ENCODE data around the gene TP53I13. TPM values are rescaled to one million over a fixed set of nuclear protein-coding genes. Genes with fewer than 3 reads are reported as not detected.
A peak's percentile ranks its signal among the peaks of the same experiment; 100 is the strongest.

TP53I13 gene
- total RNA-seq, 1 donor from 2014 or later: 62.7 TPM

GRCh38 chr17:29595107-29595942 is 26.8 kb downstream of the TP53I13 start:
- Histone ChIP-seq H3K27ac (no peak overlapping the region), H3K4me1 (peaks cover 32% of the 10 kb centered on the region), H3K9me3 (no peaks in the 10 kb centered on the region), H3K4me3 (no peak overlapping the region), H3K36me3 (no peaks in the 10 kb centered on the region), H3K27me3 (ENCODE audit: low read depth) (no peaks in the 10 kb centered on the region)
- DNase-seq (no peak), ATAC-seq (no peak)
- intact Hi-C loops (cut with DNase I): no loop called here
- TF ChIP-seq, protein P1, sequence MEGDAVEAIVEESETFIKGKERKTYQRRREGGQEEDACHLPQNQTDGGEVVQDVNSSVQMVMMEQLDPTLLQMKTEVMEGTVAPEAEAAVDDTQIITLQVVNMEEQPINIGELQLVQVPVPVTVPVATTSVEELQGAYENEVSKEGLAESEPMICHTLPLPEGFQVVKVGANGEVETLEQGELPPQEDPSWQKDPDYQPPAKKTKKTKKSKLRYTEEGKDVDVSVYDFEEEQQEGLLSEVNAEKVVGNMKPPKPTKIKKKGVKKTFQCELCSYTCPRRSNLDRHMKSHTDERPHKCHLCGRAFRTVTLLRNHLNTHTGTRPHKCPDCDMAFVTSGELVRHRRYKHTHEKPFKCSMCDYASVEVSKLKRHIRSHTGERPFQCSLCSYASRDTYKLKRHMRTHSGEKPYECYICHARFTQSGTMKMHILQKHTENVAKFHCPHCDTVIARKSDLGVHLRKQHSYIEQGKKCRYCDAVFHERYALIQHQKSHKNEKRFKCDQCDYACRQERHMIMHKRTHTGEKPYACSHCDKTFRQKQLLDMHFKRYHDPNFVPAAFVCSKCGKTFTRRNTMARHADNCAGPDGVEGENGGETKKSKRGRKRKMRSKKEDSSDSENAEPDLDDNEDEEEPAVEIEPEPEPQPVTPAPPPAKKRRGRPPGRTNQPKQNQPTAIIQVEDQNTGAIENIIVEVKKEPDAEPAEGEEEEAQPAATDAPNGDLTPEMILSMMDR (IDR thresholded peaks at IDR 0.05): no peak

- intact Hi-C loops (cut with DNase I): no loop called here
- Histone ChIP-seq H3K9me3 (no peaks in the 10 kb centered on the region), H3K27me3 (ENCODE audit: low read depth) (no peaks in the 10 kb centered on the region), H3K4me3 (no peak overlapping the region), H3K4me1 (peaks cover 24% of the 10 kb centered on the region), H3K36me3 (no peaks in the 10 kb centered on the region), H3K27ac (no peak overlapping the region)
- DNase-seq (peak; percentile 35), ATAC-seq (no peak)
- TF ChIP-seq, protein P1 (IDR thresholded peaks at IDR 0.05): no peak
These were observed 27.7 kb downstream of the TP53I13 start for GRCh38 chr17:29595943-29596774.

DNA sequence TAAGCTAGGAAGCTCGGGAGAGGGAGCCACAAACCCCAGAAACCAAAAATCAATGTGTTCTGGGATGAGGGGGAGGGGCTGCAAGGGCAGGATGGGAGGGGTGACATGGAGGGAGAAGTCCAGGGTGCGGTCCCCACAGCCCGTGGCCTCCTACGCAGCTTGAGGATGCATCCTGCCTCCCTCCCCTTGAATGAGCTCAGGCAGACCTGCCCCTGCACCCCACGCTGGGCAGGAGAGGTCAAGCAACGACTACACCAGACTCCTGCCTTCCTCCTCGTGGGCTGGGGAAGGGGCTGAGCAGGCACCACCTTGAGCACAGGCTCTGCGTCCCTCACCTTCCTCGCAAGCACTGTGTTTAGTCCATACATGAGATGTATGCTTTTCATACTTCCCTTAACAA is 28.3 kb downstream of the TP53I13 start:
- intact Hi-C loops (cut with DNase I): no loop called here
- H3K27ac ChIP-seq: no peak overlapping the region
- H3K4me3 ChIP-seq: no peak overlapping the region
- no peaks in the 10 kb centered on the region for H3K9me3 ChIP-seq
- ATAC-seq (no peak), DNase-seq (no peak)
- H3K27me3 ChIP-seq (ENCODE audit: low read depth): no peaks in the 10 kb centered on the region
- H3K36me3 ChIP-seq: no peaks in the 10 kb centered on the region
- TF ChIP-seq, protein P1 (IDR thresholded peaks at IDR 0.05): no peak
- H3K4me1 ChIP-seq: peaks cover 17% of the 10 kb centered on the region

GRCh38 chr17:29597361-29598172 is 29.1 kb downstream of the TP53I13 start:
- ATAC-seq (no peak), DNase-seq (no peak)
- Histone ChIP-seq H3K4me1 (peaks cover 10% of the 10 kb centered on the region), H3K4me3 (no peak overlapping the region), H3K27me3 (ENCODE audit: low read depth) (no peaks in the 10 kb centered on the region), H3K36me3 (no peaks in the 10 kb centered on the region), H3K9me3 (no peaks in the 10 kb centered on the region), H3K27ac (no peak overlapping the region)
- intact Hi-C loops (cut with DNase I): no loop called here
- TF ChIP-seq, protein P1 (IDR thresholded peaks at IDR 0.05): no peak

- H3K9me3 ChIP-seq: no peaks in the 10 kb centered on the region
- H3K4me3 ChIP-seq: no peak overlapping the region
- no peak for ATAC-seq
- TF ChIP-seq, protein P1 (IDR thresholded peaks at IDR 0.05): no peak
- intact Hi-C loops (cut with DNase I): no loop called here
- H3K27me3 ChIP-seq (ENCODE audit: low read depth): no peaks in the 10 kb centered on the region
- DNase-seq: no peak
- H3K4me1 ChIP-seq: no peaks in the 10 kb centered on the region
- no peaks in the 10 kb centered on the region for H3K36me3 ChIP-seq
- no peak overlapping the region for H3K27ac ChIP-seq
These were observed 34.7 kb downstream of the TP53I13 start for GRCh38 chr17:29603109-29603674.

Data from lower lobe of right lung (tissue), 2 donors.